NCI-H510A (cell line): ENCODE data around the gene CFAP157.
"Not testable (repeated sequence)": the region's sequence is repeated elsewhere in the genome, so short reads cannot be mapped to it uniquely, and the experiment has no call there.

Experiments
- DNase-seq: peaks from one replicate; lab custom pipeline; 2025; lab: John Stamatoyannopoulos, UW

CFAP157 gene

GRCh38 chr9:127735530-127736185, 28.9 kb downstream of the CFAP157 start:
- no peak for DNase-seq

GRCh38 chr9:127738666-127739065, 31.9 kb downstream of the CFAP157 start:
- DNase-seq: no peak

- DNase-seq: no peak
Observed at GRCh38 chr9:127739614-127740330, 33.0 kb downstream of the CFAP157 start.

GRCh38 chr9:127741831-127742434, 35.1 kb downstream of the CFAP157 start:
- no peak for DNase-seq

GRCh38 chr9:127742435-127743088, 35.8 kb downstream of the CFAP157 start:
- DNase-seq: no peak

GRCh38 chr9:127744398-127745110, 37.8 kb downstream of the CFAP157 start:
- no peak for DNase-seq

- DNase-seq: no peak
Observed at GRCh38 chr9:127746959-127747569, 40.3 kb downstream of the CFAP157 start.

- no peak for DNase-seq
Observed at GRCh38 chr9:127749090-127749787, 42.5 kb downstream of the CFAP157 start.

GRCh38 chr9:127751269-127752054, 44.7 kb downstream of the CFAP157 start:
- no peak for DNase-seq

- no peak for DNase-seq
Observed at GRCh38 chr9:127753148-127753547, 46.4 kb downstream of the CFAP157 start.

GRCh38 chr9:127753622-127754021, 46.8 kb downstream of the CFAP157 start:
- DNase-seq: no peak

GRCh38 chr9:127754099-127755060, 47.6 kb downstream of the CFAP157 start:
- DNase-seq: peak; percentile 57

- no peak for DNase-seq
Observed at GRCh38 chr9:127755061-127756060, 48.6 kb downstream of the CFAP157 start.

- DNase-seq: no peak
Observed at GRCh38 chr9:127756233-127756632, 49.4 kb downstream of the CFAP157 start.

- not testable (repeated sequence) for DNase-seq
Observed at GRCh38 chr9:127756776-127757175, 50.0 kb downstream of the CFAP157 start.

- no peak for DNase-seq
Observed at GRCh38 chr9:127758843-127759242, 52.1 kb downstream of the CFAP157 start.

- DNase-seq: no peak
Observed at GRCh38 chr9:127761061-127761460, 54.3 kb downstream of the CFAP157 start.

- DNase-seq: no peak
Observed at GRCh38 chr9:127761491-127761956, 54.7 kb downstream of the CFAP157 start.
